Neural progenitor cell (in vitro differentiated cells): ENCODE results near the gene RUNX1. TPM values are rescaled to one million over a fixed set of nuclear protein-coding genes. Genes with fewer than 3 reads are reported as not detected.
A peak's percentile ranks its signal among the peaks of the same experiment; 100 is the strongest.

Experiments
- DNase-seq: peaks from one replicate; pipeline ENCODE4 v3.0.0-alpha.2; 2016; ENCODE audit warnings: low spot score
- H2AFZ ChIP-seq: fragments of 200-600 bp; sonication (generic); replicated peaks from 2 replicates; pipeline ENCODE4 v1.6.1; 2016; ENCODE audit warnings: antibody characterized with exemption
- H3F3A ChIP-seq: fragments of 200-600 bp; sonication (generic); 2 replicates; pipeline ENCODE4 v1.6.1; 2016; ENCODE audit warnings: antibody characterized with exemption, low read depth
- H3K27ac ChIP-seq: fragments of 200-600 bp; sonication (generic); 2 replicates; pipeline ENCODE4 v1.5.1; 2016; ENCODE audit warnings: mild to moderate bottlenecking
- H3K27me3 ChIP-seq: fragments of 200-600 bp; sonication (generic); 2 replicates; pipeline ENCODE4 v1.6.1; 2016; ENCODE audit warnings: mild to moderate bottlenecking, moderate library complexity
- H3K36me3 ChIP-seq: fragments of 200-600 bp; sonication (generic); 2 replicates; pipeline ENCODE4 v1.5.1; 2016
- H3K4me1 ChIP-seq: fragments of 200-600 bp; sonication (generic); 2 replicates; pipeline ENCODE4 v1.6.1; 2016; ENCODE audit warnings: mixed run types
- H3K4me2 ChIP-seq: fragments of 200-600 bp; sonication (generic); 2 replicates; pipeline ENCODE4 v1.6.1; 2016
- H3K4me3 ChIP-seq: fragments of 200-600 bp; sonication (generic); 2 replicates; pipeline ENCODE4 v1.5.1; 2016
- H3K79me2 ChIP-seq: fragments of 200-600 bp; sonication (generic); 2 replicates; pipeline ENCODE4 v1.6.1; 2016; ENCODE audit warnings: low read depth
- H3K9ac ChIP-seq: fragments of 200-600 bp; sonication (generic); 2 replicates; pipeline ENCODE4 v1.6.1; 2016
- H3K9me3 ChIP-seq: fragments of 200-600 bp; sonication (generic); 2 replicates; pipeline ENCODE4 v1.5.1; 2016; ENCODE audit warnings: low read depth
- H4K20me1 ChIP-seq: fragments of 200-600 bp; sonication (generic); 2 replicates; pipeline ENCODE4 v1.6.1; 2016; ENCODE audit warnings: low read depth
- H3K27ac Mint-ChIP-seq: 3 replicates; pipeline ENCODE4 v1.8.0; 2021; ENCODE audit warnings: mixed read lengths
- H3K27me3 Mint-ChIP-seq: 2 replicates; pipeline ENCODE4 v1.8.0; 2022; ENCODE audit warnings: low read depth, mild to moderate bottlenecking, inconsistent platforms, moderate library complexity, mixed read lengths; ENCODE audit not compliant: insufficient read depth
- H3K36me3 Mint-ChIP-seq: 3 replicates; pipeline ENCODE4 v1.8.0; 2021; ENCODE audit warnings: mixed read lengths
- H3K4me1 Mint-ChIP-seq: 3 replicates; pipeline ENCODE4 v1.8.0; 2021; ENCODE audit warnings: mixed read lengths
- H3K4me3 Mint-ChIP-seq: 3 replicates; pipeline ENCODE4 v1.8.0; 2021; ENCODE audit warnings: mild to moderate bottlenecking, moderate library complexity, mixed read lengths
- H3K9me3 Mint-ChIP-seq: 3 replicates; pipeline ENCODE4 v1.8.0; 2020; ENCODE audit warnings: mixed read lengths
- CTCF ChIP-seq: fragments of 200-600 bp; sonication (generic); IDR thresholded peaks from 2 replicates; pipeline ENCODE4 v1.5.1; 2017; ENCODE audit warnings: antibody characterized with exemption, mild to moderate bottlenecking
- EZH2 ChIP-seq: fragments of 200-600 bp; sonication (generic); IDR thresholded peaks from 2 replicates; pipeline ENCODE4 v1.6.1; 2017; ENCODE audit warnings: antibody characterized with exemption, mild to moderate bottlenecking, moderate library complexity
- EZH2phosphoT487 ChIP-seq: fragments of 200-600 bp; sonication (generic); IDR thresholded peaks from 2 replicates; pipeline ENCODE4 v1.6.1; 2017; ENCODE audit warnings: antibody characterized with exemption
- total RNA-seq: library from RNA; depleted of rRNA; stranded (reverse); fragments of >200 nt; gene quantifications from 2 replicates; pipeline ENCODE4 v1.2.3, GENCODE V29; 2015; ENCODE audit warnings: low replicate concordance

RUNX1 gene
- total RNA-seq, 1 donor from 2014 or later = 0.09 TPM

- Histone ChIP-seq H3K9ac (no peak overlapping the region), H3K27me3 (peaks cover 41% of the 10 kb centered on the region), H3K36me3 (no peaks in the 10 kb centered on the region), H4K20me1 (no peaks in the 10 kb centered on the region), H2AFZ (no peak overlapping the region), H3K4me3 (no peak overlapping the region), H3K4me2 (no peak overlapping the region), H3F3A (no peaks in the 10 kb centered on the region), H3K9me3 (no peaks in the 10 kb centered on the region), H3K4me1 (no peaks in the 10 kb centered on the region), H3K27ac (no peak overlapping the region), H3K79me2 (no peaks in the 10 kb centered on the region)
- H3K4me1 Mint-ChIP-seq = peaks cover 26% of the 10 kb centered on the region
- no peak for DNase-seq
- no peak overlapping the region for H3K27ac Mint-ChIP-seq
- no peak for TF ChIP-seq CTCF
- no peak for TF ChIP-seq EZH2
- no peak for TF ChIP-seq EZH2phosphoT487
- no peaks in the 10 kb centered on the region for H3K9me3 Mint-ChIP-seq
- no peak overlapping the region for H3K4me3 Mint-ChIP-seq
- peaks cover 11% of the 10 kb centered on the region for H3K27me3 Mint-ChIP-seq
- H3K36me3 Mint-ChIP-seq = no peaks in the 10 kb centered on the region
Observed at GRCh38 chr21:34990842-34991241, 58.3 kb downstream of the RUNX1 start.

- no peak overlapping the region for H3K27ac Mint-ChIP-seq
- Histone ChIP-seq H3K4me3 (no peak overlapping the region), H3K36me3 (no peaks in the 10 kb centered on the region), H3K9ac (no peak overlapping the region), H3K79me2 (no peaks in the 10 kb centered on the region), H3K4me2 (no peak overlapping the region), H4K20me1 (no peaks in the 10 kb centered on the region), H2AFZ (no peak overlapping the region), H3K27me3 (peaks cover 53% of the 10 kb centered on the region), H3K9me3 (no peaks in the 10 kb centered on the region), H3F3A (no peaks in the 10 kb centered on the region), H3K27ac (no peak overlapping the region), H3K4me1 (no peaks in the 10 kb centered on the region)
- TF ChIP-seq CTCF = no peak
- no peak for TF ChIP-seq EZH2phosphoT487
- no peak for TF ChIP-seq EZH2
- H3K27me3 Mint-ChIP-seq = peaks cover 13% of the 10 kb centered on the region
- H3K4me1 Mint-ChIP-seq = peaks cover 25% of the 10 kb centered on the region
- DNase-seq = peak; percentile 25
- no peaks in the 10 kb centered on the region for H3K9me3 Mint-ChIP-seq
- no peaks in the 10 kb centered on the region for H3K36me3 Mint-ChIP-seq
- H3K4me3 Mint-ChIP-seq = no peak overlapping the region
Observed at GRCh38 chr21:34989337-34990151, 59.6 kb downstream of the RUNX1 start.

- peaks cover 56% of the 10 kb centered on the region for H3K27me3 ChIP-seq
- H3K4me3 ChIP-seq = no peak overlapping the region
- Mint-ChIP-seq H3K4me3 (no peak overlapping the region), H3K9me3 (no peaks in the 10 kb centered on the region), H3K4me1 (peaks cover 25% of the 10 kb centered on the region), H3K27ac (no peak overlapping the region), H3K27me3 (peaks cover 13% of the 10 kb centered on the region), H3K36me3 (no peaks in the 10 kb centered on the region)
- no peaks in the 10 kb centered on the region for H3K36me3 ChIP-seq
- H2AFZ ChIP-seq = no peak overlapping the region
- no peaks in the 10 kb centered on the region for H3F3A ChIP-seq
- no peaks in the 10 kb centered on the region for H3K79me2 ChIP-seq
- no peak overlapping the region for H3K27ac ChIP-seq
- H3K4me2 ChIP-seq = no peak overlapping the region
- no peaks in the 10 kb centered on the region for H3K9me3 ChIP-seq
- H4K20me1 ChIP-seq = no peaks in the 10 kb centered on the region
- no peaks in the 10 kb centered on the region for H3K4me1 ChIP-seq
- no peak overlapping the region for H3K9ac ChIP-seq
- TF ChIP-seq EZH2 (no peak), EZH2phosphoT487 (no peak), CTCF (no peak)
- no peak for DNase-seq
Observed at GRCh38 chr21:34988625-34989024, 60.5 kb downstream of the RUNX1 start.
